ENCODE data around the gene SEL1L2.

The SEL1L2 gene

DNA sequence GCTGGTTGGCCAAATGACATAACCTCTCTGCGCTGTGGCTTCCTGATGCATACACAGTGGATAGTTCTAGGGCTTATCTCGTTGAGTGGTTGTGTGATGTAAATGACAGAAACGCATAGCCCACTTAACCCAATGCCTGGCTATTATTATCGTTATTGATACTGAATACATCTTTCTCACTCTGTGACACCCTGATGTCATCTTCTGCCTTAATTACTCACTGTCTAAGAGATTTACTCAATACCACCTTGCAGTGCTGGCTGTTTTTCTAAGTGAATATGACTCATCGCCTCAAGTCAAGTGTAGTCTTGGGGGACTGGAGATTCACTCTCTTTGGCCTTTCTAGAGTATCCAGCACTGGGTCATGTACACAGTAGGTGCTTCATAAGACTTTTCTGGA lies 132.0 kb downstream of the SEL1L2 start:
- Histone ChIP-seq H3F3A (ENCODE audit: low read depth) (no peaks in the 10 kb centered on the region), H3K4me2 (ENCODE audit: low read depth, low read length, poor library complexity, severe bottlenecking) (no peak overlapping the region), H3K79me2 (ENCODE audit: insufficient read depth, low read length) (no peaks in the 10 kb centered on the region), H3K36me3 (ENCODE audit: insufficient read depth, low read length) (no peaks in the 10 kb centered on the region), H3K9me2 (replicated peaks; ENCODE audit: low read depth, low read length) (no peaks in the 10 kb centered on the region), H2AFZ (ENCODE audit: low read length) (no peak overlapping the region), H3K27me3 (ENCODE audit: insufficient read depth, low read length, poor library complexity, severe bottlenecking) (no peaks in the 10 kb centered on the region), H4K20me1 (ENCODE audit: insufficient read depth, low read length, poor library complexity, severe bottlenecking) (no peaks in the 10 kb centered on the region), H3K4me3 (ENCODE audit: low read length, poor library complexity, severe bottlenecking) (no peak overlapping the region), H3K4me1 (ENCODE audit: insufficient read depth, low read length, poor library complexity, severe bottlenecking) (no peaks in the 10 kb centered on the region), H3K9ac (ENCODE audit: low read depth, low read length, poor library complexity, severe bottlenecking) (no peak overlapping the region), H3K9me3 (ENCODE audit: insufficient read depth, low read depth, low read length) (no peaks in the 10 kb centered on the region)
- TF ChIP-seq EZH2phosphoT487 (IDR thresholded peaks at IDR 0.05; ENCODE audit: borderline replicate concordance): no peak
- TF ChIP-seq, protein P1, sequence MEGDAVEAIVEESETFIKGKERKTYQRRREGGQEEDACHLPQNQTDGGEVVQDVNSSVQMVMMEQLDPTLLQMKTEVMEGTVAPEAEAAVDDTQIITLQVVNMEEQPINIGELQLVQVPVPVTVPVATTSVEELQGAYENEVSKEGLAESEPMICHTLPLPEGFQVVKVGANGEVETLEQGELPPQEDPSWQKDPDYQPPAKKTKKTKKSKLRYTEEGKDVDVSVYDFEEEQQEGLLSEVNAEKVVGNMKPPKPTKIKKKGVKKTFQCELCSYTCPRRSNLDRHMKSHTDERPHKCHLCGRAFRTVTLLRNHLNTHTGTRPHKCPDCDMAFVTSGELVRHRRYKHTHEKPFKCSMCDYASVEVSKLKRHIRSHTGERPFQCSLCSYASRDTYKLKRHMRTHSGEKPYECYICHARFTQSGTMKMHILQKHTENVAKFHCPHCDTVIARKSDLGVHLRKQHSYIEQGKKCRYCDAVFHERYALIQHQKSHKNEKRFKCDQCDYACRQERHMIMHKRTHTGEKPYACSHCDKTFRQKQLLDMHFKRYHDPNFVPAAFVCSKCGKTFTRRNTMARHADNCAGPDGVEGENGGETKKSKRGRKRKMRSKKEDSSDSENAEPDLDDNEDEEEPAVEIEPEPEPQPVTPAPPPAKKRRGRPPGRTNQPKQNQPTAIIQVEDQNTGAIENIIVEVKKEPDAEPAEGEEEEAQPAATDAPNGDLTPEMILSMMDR (conservative IDR thresholded peaks at IDR 0.05; ENCODE audit: low read length): no peak

DNA sequence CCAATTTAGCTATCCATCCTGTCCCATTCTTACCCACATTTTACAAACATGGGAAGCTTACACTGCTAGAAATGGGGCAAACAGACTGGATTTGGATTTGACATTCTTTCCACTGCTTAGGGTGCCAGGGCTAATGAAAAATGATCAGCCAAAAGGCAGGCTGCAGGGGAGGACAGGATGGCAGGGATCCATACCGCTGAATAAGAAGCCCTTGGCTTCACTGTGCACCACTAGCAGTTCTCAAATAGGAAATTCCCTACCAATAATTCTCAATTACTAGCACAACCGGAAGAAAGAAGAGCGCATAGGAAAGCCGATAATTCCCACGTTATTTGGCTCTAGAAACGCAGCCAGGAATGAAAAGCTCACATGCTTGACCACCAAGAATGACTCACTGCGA lies 132.5 kb downstream of the SEL1L2 start:
- Histone ChIP-seq H3K4me3 (ENCODE audit: low read length, poor library complexity, severe bottlenecking) (no peak overlapping the region), H2AFZ (ENCODE audit: low read length) (no peak overlapping the region), H3K9me3 (ENCODE audit: insufficient read depth, low read depth, low read length) (no peaks in the 10 kb centered on the region), H3K27me3 (ENCODE audit: insufficient read depth, low read length, poor library complexity, severe bottlenecking) (no peaks in the 10 kb centered on the region), H3K9me2 (replicated peaks; ENCODE audit: low read depth, low read length) (no peaks in the 10 kb centered on the region), H3F3A (ENCODE audit: low read depth) (no peaks in the 10 kb centered on the region), H3K36me3 (ENCODE audit: insufficient read depth, low read length) (no peaks in the 10 kb centered on the region), H4K20me1 (ENCODE audit: insufficient read depth, low read length, poor library complexity, severe bottlenecking) (no peaks in the 10 kb centered on the region), H3K4me1 (ENCODE audit: insufficient read depth, low read length, poor library complexity, severe bottlenecking) (no peaks in the 10 kb centered on the region), H3K9ac (ENCODE audit: low read depth, low read length, poor library complexity, severe bottlenecking) (no peak overlapping the region), H3K4me2 (ENCODE audit: low read depth, low read length, poor library complexity, severe bottlenecking) (no peak overlapping the region), H3K79me2 (ENCODE audit: insufficient read depth, low read length) (no peaks in the 10 kb centered on the region)
- no peak for TF ChIP-seq EZH2phosphoT487 (IDR thresholded peaks at IDR 0.05; ENCODE audit: borderline replicate concordance)
- TF ChIP-seq, protein P1 (conservative IDR thresholded peaks at IDR 0.05; ENCODE audit: low read length): no peak

DNA sequence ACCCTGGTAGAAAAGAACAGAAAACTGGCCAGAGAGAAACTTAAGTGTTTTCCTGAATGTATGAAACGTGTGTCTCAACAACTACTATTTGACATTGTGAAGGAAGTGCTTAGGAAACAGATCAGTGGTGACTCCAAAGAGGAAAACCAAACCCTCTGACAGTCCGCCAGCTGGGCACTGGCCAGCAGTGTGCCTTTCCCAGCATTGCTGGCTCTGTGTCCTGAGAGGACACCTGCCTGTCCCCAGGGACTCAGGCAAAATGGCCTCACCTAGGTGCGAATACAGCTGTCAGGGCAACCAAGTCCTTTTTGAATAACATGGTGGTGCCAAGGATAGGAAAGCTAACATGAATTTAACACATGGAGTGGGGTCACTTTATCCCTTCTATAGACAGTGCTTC lies 133.1 kb downstream of the SEL1L2 start:
- H3K4me3 ChIP-seq (ENCODE audit: low read length, poor library complexity, severe bottlenecking): no peak overlapping the region
- no peak for TF ChIP-seq EZH2phosphoT487 (IDR thresholded peaks at IDR 0.05; ENCODE audit: borderline replicate concordance)
- TF ChIP-seq, protein P1 (conservative IDR thresholded peaks at IDR 0.05; ENCODE audit: low read length): no peak
- H3K27me3 ChIP-seq (ENCODE audit: insufficient read depth, low read length, poor library complexity, severe bottlenecking): no peaks in the 10 kb centered on the region
- H3K9me2 ChIP-seq (replicated peaks; ENCODE audit: low read depth, low read length): no peaks in the 10 kb centered on the region
- no peak overlapping the region for H2AFZ ChIP-seq (ENCODE audit: low read length)
- no peaks in the 10 kb centered on the region for H3K79me2 ChIP-seq (ENCODE audit: insufficient read depth, low read length)
- H3K9me3 ChIP-seq (ENCODE audit: insufficient read depth, low read depth, low read length): no peaks in the 10 kb centered on the region
- H3K4me1 ChIP-seq (ENCODE audit: insufficient read depth, low read length, poor library complexity, severe bottlenecking): no peaks in the 10 kb centered on the region
- H3K4me2 ChIP-seq (ENCODE audit: low read depth, low read length, poor library complexity, severe bottlenecking): no peak overlapping the region
- no peaks in the 10 kb centered on the region for H3F3A ChIP-seq (ENCODE audit: low read depth)
- no peak overlapping the region for H3K9ac ChIP-seq (ENCODE audit: low read depth, low read length, poor library complexity, severe bottlenecking)
- H3K36me3 ChIP-seq (ENCODE audit: insufficient read depth, low read length): no peaks in the 10 kb centered on the region
- no peaks in the 10 kb centered on the region for H4K20me1 ChIP-seq (ENCODE audit: insufficient read depth, low read length, poor library complexity, severe bottlenecking)
